Mesothelial cell of epicardium (in vitro differentiated cells): ENCODE measurements around the gene SMYD1. TPM values are rescaled to one million over a fixed set of nuclear protein-coding genes. Genes with fewer than 3 reads are reported as not detected.

Experiments used
- DNase-seq, 2 experiments: peaks; one replicate each; pipeline ENCODE4 v3.0.0; 2021; ENCODE audit warnings: low spot score in 2 of 2; ENCODE audit not compliant: unreplicated experiment in 2 of 2
- H3K27ac Mint-ChIP-seq: 2 replicates; pipeline ENCODE4 v1.8.0; 2021; ENCODE audit warnings: mixed read lengths
- H3K27me3 Mint-ChIP-seq: 2 replicates; pipeline ENCODE4 v1.8.0; 2021; ENCODE audit warnings: low read depth, mixed read lengths
- H3K36me3 Mint-ChIP-seq: 2 replicates; pipeline ENCODE4 v1.8.0; 2021; ENCODE audit warnings: mixed read lengths
- H3K4me1 Mint-ChIP-seq: 2 replicates; pipeline ENCODE4 v1.8.0; 2021; ENCODE audit warnings: mixed read lengths
- H3K4me3 Mint-ChIP-seq: 2 replicates; pipeline ENCODE4 v1.8.0; 2021; ENCODE audit warnings: mild to moderate bottlenecking, moderate library complexity, mixed read lengths
- H3K9me3 Mint-ChIP-seq: 2 replicates; pipeline ENCODE4 v1.8.0; 2021; ENCODE audit warnings: mixed read lengths
- total RNA-seq: library from RNA; stranded (reverse); gene quantifications from 3 replicates; pipeline ENCODE4 v1.2.1, GENCODE V29; 2021
- TF ChIP-seq, protein P1 (sequence below): fragments of 200-600 bp; sonication (generic); IDR thresholded peaks from one replicate; pipeline ENCODE4 v1.5.0; 2021; ENCODE audit warnings: antibody characterized with exemption; ENCODE audit not compliant: unreplicated experiment

Gene SMYD1
- total RNA-seq, 1 donor from 2014 or later = not detected

GRCh38 chr2:88058191-88058590, 9.4 kb upstream of the SMYD1 start:
- Mint-ChIP-seq H3K27me3 (no peaks in the 10 kb centered on the region), H3K4me1 (peaks cover 40% of the 10 kb centered on the region), H3K9me3 (no peaks in the 10 kb centered on the region), H3K4me3 (no peak overlapping the region), H3K27ac (no peak overlapping the region), H3K36me3 (no peaks in the 10 kb centered on the region)
- no peak for DNase-seq
- TF ChIP-seq, protein P1, sequence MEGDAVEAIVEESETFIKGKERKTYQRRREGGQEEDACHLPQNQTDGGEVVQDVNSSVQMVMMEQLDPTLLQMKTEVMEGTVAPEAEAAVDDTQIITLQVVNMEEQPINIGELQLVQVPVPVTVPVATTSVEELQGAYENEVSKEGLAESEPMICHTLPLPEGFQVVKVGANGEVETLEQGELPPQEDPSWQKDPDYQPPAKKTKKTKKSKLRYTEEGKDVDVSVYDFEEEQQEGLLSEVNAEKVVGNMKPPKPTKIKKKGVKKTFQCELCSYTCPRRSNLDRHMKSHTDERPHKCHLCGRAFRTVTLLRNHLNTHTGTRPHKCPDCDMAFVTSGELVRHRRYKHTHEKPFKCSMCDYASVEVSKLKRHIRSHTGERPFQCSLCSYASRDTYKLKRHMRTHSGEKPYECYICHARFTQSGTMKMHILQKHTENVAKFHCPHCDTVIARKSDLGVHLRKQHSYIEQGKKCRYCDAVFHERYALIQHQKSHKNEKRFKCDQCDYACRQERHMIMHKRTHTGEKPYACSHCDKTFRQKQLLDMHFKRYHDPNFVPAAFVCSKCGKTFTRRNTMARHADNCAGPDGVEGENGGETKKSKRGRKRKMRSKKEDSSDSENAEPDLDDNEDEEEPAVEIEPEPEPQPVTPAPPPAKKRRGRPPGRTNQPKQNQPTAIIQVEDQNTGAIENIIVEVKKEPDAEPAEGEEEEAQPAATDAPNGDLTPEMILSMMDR = no peak

DNA sequence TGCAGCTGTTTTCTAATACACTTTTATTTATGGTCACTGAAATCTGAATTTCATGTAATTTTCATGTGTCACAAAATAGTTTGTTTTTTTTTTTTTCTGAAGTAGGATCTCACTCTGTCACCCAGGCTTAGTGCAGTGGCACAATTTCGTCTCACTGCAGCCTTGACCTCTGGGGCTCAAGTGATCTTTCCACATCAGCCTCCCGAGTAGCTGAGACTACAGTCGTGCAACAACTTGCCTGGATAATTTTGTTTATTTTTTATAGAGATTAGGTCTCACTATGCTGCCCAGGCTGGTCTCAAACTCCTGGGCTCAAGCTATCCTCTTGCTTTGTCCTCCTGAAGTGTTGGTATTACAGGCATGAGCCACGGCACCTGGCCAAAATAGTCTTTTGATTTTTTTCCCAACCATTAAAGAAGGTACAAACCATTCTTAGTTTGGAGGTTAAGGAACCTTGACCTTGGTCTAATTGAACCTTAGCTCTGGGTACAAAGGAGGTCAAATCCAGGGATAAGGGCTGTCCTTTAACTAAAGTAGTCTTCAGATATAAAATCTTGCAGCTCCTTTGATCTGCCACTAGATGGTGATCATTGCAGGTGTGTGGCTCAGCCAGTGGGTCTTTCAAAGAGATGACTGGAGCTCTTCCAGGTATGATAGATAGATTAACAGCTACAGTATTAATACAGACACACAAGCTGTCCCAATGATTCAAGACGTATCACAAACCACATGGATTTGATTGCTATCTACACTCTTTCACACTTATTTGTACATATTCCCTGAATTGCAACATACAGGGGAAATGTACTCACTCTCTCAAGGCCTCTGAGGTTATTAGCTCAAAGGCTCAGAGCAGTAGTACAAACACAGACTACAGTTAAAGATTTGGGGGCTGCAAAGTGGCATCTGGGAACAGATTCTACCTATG, 7.4 kb upstream of the SMYD1 start:
- DNase-seq = no peak
- no peaks in the 10 kb centered on the region for H3K9me3 Mint-ChIP-seq
- H3K4me3 Mint-ChIP-seq = no peak overlapping the region
- peaks cover 20% of the 10 kb centered on the region for H3K4me1 Mint-ChIP-seq
- no peaks in the 10 kb centered on the region for H3K36me3 Mint-ChIP-seq
- H3K27ac Mint-ChIP-seq = no peak overlapping the region
- TF ChIP-seq, protein P1 = peak; percentile 65
- no peaks in the 10 kb centered on the region for H3K27me3 Mint-ChIP-seq

GRCh38 chr2:88060907-88061275, 6.7 kb upstream of the SMYD1 start:
- Mint-ChIP-seq H3K4me3 (no peak overlapping the region), H3K27ac (no peak overlapping the region)
- TF ChIP-seq, protein P1 = no peak

GRCh38 chr2:88061295-88061694, 6.3 kb upstream of the SMYD1 start:
- DNase-seq = no peak
- H3K4me1 Mint-ChIP-seq = peaks cover 14% of the 10 kb centered on the region
- TF ChIP-seq, protein P1 = no peak
- H3K27ac Mint-ChIP-seq = no peak overlapping the region
- no peaks in the 10 kb centered on the region for H3K36me3 Mint-ChIP-seq
- H3K4me3 Mint-ChIP-seq = no peak overlapping the region
- no peaks in the 10 kb centered on the region for H3K9me3 Mint-ChIP-seq
- no peaks in the 10 kb centered on the region for H3K27me3 Mint-ChIP-seq

More at GRCh38 chr2:88060907-88061275, 6.7 kb upstream of the SMYD1 start:
- Mint-ChIP-seq H3K4me1 (peaks cover 18% of the 10 kb centered on the region), H3K27me3 (no peaks in the 10 kb centered on the region), H3K9me3 (no peaks in the 10 kb centered on the region), H3K36me3 (no peaks in the 10 kb centered on the region)
- no peak for DNase-seq

DNA sequence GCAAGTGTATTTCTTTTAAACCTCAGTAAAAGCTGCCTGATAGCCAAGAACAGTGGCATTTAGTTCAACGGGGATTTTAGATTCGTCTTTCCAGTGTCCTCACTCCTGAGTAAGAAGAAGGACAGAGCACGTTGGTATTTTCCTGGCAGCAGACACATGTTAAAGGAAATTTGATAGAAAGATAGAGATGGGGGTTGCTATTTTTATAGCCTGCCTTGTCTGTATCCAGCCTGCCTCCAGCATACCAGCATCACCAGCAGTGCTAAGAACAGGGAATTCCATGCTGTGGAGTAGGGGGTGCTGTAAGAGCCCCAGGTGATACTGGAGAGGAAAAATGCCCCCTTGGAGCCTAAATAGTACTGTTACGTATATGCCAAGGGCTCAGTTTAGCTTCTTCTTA, 1.1 kb upstream of the SMYD1 start:
- Mint-ChIP-seq H3K27ac (no peak overlapping the region), H3K4me3 (no peak overlapping the region), H3K9me3 (no peaks in the 10 kb centered on the region), H3K27me3 (no peaks in the 10 kb centered on the region), H3K4me1 (peaks cover 2% of the 10 kb centered on the region), H3K36me3 (no peaks in the 10 kb centered on the region)
- DNase-seq = no peak
- TF ChIP-seq, protein P1 = no peak
